GM12874 (cell line): Measurements from ENCODE around the gene TBC1D4.

Source experiments
- CTCF ChIP-seq: IDR thresholded peaks from 2 replicates; pipeline ENCODE4 v1.5.1; 2011; ENCODE audit warnings: low read depth, mild to moderate bottlenecking, control low read depth, low read length, moderate library complexity; ENCODE audit not compliant: insufficient read depth

TBC1D4 gene

GRCh38 chr13:75469047-75469446, 12.9 kb downstream of the TBC1D4 start:
- TF ChIP-seq CTCF, result no peak

GRCh38 chr13:75468602-75469001, 13.4 kb downstream of the TBC1D4 start:
- TF ChIP-seq CTCF, result no peak

GRCh38 chr13:75468098-75468497, 13.9 kb downstream of the TBC1D4 start:
- TF ChIP-seq CTCF, result no peak

GRCh38 chr13:75467040-75467728, 14.8 kb downstream of the TBC1D4 start:
- TF ChIP-seq CTCF, result no peak

- TF ChIP-seq CTCF, result no peak
Observed at GRCh38 chr13:75465236-75465635, 16.7 kb downstream of the TBC1D4 start.

GRCh38 chr13:75461314-75461713, 20.7 kb downstream of the TBC1D4 start:
- no peak for TF ChIP-seq CTCF

GRCh38 chr13:75460644-75461043, 21.3 kb downstream of the TBC1D4 start:
- no peak for TF ChIP-seq CTCF
